NCI-H2171 treated with DMSO at 0.1 percent for 48 hours (cell line): Measurements from ENCODE around the gene CMPK2.
"Not testable (repeated sequence)": the region's sequence is repeated elsewhere in the genome, so short reads cannot be mapped to it uniquely, and the experiment has no call there.

Source experiments
- DNase-seq: peaks from one replicate; lab custom pipeline; 2025; lab: John Stamatoyannopoulos, UW

CMPK2 gene

DNA sequence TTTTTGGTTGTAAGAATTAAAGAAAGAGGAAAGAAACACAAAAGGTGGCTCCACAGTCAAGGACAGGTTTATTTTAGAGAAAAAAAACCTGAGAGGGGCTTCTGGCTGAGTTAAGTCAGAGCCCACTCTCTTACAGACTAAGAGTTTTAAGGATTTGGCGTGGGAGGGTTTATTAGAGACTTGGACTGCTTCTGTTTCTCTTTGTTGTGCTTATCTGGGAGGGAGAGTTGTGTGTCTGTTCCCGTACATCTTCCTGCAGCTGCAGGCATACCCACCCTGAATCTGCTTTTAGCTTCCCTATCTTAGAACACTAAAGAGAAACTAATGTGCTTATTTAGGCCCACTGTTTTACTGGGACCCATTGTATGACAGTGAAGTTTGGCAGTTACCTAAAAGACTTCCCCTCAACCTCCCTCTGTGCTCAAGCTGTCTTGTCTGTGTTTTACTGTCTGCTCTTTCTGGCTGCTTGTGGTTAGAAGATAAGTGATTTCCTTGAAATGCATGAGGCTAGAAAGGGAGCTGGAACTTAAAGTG, 14.6 kb upstream of the CMPK2 start:
- no peak for DNase-seq

DNA sequence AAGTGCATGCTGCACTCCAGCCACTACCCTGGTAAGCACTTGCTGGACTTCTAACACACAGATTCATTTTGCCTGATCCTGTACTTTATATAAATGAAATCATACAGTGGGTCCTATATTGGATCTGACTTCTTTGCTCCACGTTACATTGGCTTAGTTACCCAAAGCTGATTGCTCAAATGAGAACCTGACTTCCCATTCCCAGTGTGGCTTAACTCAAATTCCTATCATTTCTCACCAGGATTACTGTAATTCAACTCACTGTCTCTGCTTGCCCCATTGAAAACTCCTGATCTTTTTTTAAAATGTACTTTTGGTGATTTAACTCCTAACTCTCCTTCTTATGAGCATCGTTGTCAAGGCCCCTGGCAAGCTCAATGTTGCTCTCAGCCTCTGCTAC, 13.3 kb upstream of the CMPK2 start:
- DNase-seq = no peak

- DNase-seq = no peak
These were observed 12.8 kb upstream of the CMPK2 start for GRCh38 chr2:6878549-6878948.

DNA sequence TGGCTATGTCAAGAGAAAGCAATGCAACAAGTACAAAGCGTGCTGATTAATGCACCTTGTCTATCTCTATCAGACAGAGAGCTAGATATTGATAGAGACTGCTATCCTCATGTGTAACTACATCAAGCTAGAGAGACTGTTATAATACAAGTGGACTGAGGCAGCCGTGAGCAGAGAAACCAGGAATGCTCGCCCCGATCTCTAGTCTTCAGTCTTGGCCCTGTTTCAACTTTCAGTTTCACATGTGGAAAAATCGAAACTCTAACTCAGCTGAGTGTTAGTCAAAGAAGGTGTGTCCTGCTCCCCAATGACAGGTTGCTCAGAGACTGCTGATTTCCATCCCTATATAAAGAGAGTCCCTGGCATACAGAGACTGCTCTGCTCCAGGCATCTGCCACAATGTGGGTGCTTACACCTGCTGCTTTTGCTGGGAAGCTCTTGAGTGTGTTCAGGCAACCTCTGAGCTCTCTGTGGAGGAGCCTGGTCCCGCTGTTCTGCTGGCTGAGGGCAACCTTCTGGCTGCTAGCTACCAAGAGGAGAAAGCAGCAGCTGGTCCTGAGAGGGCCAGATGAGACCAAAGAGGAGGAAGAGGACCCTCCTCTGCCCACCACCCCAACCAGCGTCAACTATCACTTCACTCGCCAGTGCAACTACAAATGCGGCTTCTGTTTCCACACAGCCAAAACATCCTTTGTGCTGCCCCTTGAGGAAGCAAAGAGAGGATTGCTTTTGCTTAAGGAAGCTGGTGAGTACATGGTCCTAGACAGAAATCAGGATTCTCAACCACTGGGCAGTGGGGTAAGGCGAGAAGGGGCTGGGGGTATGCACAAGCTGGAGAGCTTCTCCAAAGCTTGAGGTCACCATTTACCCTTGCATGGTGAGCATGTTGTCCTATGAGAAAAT, 11.9 kb upstream of the CMPK2 start, which contains the start of gene RSAD2:
RSAD2 (plus strand) TSS at position 376 of the 903 bp plus-strand sequence; CDS start at position 400, 24 bp downstream.
- DNase-seq = peak; percentile 73

DNA sequence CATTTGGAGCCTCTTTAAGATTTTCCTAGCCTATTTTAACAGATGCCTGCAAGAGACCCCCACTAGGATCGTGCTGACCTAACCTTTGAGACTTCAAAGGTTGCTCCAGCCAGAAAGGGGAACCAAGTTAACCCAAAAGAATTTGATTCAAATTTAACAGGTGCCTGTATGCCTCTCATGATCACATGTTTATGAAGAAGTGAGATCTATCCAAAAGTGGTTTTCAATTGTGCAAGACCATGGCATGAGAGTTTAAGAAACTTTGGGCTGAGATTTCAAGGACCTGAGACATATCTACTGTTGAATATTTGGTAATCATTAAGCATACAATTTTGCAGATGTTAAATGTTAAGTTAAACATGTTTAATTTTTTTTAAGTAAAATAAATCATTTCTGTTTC, 10.6 kb upstream of the CMPK2 start:
- DNase-seq = no peak

DNA sequence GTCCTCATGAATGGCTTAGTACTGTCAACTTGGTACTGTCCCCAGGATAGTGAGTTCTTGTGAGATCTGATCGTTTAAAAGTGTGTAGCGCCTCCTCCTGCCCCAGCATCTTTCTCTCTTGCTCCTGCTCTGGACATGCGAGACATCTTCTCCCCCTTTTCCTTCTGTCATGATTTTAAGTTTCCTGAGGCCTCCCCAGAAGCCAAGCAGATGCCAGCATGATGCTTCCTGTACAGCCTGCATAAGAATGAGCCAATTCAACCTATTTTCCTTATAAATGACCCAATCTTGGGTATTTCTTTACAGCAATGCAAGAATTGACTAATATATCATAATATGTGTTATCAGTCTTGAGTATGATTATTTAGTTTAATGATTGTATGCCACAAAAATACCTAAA, 8.3 kb upstream of the CMPK2 start:
- no peak for DNase-seq

- DNase-seq = no peak
These were observed 6.7 kb upstream of the CMPK2 start for GRCh38 chr2:6872394-6872793.

DNA sequence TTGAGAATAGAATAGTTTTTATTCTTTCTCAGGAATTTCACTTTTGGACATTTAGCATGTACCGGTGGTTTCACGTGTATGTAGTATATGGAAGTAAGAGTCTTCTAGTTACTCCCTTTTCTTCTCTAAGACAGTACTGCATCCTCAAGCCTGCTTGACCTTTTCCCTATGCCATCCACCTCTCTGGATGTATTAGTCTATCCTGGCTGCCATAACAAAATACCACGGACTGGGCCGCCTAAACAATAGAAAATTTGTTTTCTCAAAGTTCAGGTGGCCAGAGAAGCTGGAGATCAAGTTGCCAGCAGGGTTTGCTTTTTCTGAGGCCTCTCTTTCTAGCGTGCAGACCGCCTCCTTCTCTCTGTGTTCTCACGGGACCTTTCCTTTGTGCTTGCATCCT, 1.3 kb upstream of the CMPK2 start:
- DNase-seq = no peak

DNA sequence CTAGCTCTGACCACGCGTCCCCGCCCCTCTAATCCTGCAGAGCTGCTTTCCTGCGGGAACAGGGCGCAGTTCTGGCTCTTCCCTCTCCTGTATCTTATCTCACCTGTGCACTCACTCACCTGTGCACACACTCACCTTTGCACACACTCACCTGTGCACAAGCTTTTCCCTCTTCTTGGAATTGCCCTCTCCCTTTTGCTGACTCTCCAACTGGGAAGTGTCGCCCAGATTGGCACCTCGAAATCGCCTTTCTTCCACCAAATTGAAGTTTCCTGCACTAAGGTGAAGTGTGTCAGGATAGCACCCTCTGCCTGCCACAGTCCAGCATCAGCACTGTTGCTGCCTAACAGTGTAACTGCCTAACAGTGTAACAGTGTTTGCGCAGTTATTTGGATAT, 566 bp upstream of the CMPK2 start:
- DNase-seq = peak; percentile 74

- no peak for DNase-seq
These were observed 773 bp downstream of the CMPK2 start for GRCh38 chr2:6864923-6865345.

- no peak for DNase-seq
These were observed 1.4 kb downstream of the CMPK2 start for GRCh38 chr2:6864231-6864754.

DNA sequence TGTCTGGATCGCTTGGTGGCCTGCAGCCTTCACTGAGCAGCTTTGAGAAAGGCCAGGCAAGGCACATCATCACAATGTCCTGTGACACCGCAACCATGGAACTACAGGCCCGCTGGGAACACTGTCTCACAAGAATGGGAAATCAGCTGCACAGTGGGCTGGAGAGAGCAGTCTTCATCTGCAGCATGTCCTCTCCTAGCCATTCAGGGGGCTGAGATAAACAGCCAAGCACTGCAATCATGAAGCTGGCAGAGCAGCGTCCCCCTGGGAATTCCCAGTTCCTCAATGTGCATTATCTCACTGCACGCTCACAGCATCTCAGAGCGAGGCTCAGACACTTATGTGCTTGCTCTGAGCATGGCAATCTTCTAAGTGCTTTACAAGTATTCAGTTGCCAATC, 1.9 kb downstream of the CMPK2 start:
- DNase-seq = no peak

DNA sequence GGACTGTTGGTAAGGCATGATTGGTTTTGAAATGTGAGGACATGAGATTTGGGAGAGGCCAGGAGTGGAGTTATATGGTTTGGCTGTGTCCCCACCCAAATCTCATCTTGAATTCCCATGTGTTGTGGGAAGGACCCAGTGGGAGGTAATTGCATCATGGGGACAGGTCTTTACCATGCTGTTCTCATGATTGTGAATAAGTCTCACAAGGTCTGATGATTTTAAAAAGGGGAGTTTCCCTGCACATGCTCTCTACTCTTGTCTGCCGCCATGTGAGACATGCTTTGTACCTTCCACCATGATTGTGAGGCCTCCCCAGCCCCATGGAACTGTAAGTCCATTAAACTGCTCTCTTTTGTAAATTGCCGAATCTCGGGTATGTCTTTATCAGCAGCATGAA, 5.4 kb downstream of the CMPK2 start:
- DNase-seq = no peak

DNA sequence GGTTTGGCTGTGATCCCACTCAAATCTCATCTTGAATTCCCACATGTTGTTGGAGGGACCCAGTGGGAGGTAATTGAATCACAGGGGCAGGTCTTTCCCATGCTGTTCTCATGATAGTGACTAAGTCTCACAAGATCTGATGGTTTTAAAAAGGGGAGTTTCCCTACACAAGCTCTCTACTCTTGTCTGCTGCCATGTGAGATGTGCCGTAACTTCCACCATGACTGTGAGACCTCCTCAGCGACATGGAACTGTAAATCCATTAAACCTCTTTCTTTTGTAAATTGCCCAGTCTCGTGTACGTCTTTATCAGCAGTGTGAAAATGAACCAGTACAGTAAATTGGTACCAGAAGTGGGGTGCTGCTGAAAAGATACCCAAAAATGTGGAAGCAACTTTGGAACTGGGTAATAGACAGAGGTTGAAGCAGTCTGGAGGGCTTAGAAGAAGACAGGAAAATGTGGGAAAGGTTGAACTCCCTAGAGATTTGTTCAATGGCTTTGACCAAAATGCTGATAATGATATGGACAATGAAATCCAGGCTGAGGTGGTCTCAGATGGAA, 7.2 kb downstream of the CMPK2 start:
- not testable (repeated sequence) for DNase-seq

GRCh38 chr2:6856548-6856920, 9.2 kb downstream of the CMPK2 start:
- no peak for DNase-seq

- DNase-seq = no peak
These were observed 9.7 kb downstream of the CMPK2 start for GRCh38 chr2:6855860-6856547.

- DNase-seq = no peak
These were observed 11.3 kb downstream of the CMPK2 start for GRCh38 chr2:6854416-6854815.

DNA sequence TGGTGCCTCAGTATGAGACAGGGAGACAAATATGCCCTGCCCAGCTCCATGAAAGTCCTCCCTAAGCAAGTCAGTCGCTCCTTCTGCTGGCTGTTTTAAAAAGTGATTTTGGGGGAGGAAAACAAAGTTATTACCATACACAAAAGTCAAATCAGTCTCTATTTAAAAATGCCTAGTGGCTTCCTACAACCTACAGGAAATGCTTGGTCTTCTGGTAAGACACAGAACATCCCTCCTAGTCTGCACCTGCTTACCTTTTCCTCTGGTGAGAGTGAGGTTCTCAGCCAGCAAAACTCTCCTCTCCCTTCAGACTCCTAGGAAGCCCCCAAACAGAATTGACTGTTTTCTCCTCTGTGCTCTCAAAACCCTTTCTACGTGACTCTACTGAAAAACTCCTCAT, 13.5 kb downstream of the CMPK2 start:
- DNase-seq = no peak

DNA sequence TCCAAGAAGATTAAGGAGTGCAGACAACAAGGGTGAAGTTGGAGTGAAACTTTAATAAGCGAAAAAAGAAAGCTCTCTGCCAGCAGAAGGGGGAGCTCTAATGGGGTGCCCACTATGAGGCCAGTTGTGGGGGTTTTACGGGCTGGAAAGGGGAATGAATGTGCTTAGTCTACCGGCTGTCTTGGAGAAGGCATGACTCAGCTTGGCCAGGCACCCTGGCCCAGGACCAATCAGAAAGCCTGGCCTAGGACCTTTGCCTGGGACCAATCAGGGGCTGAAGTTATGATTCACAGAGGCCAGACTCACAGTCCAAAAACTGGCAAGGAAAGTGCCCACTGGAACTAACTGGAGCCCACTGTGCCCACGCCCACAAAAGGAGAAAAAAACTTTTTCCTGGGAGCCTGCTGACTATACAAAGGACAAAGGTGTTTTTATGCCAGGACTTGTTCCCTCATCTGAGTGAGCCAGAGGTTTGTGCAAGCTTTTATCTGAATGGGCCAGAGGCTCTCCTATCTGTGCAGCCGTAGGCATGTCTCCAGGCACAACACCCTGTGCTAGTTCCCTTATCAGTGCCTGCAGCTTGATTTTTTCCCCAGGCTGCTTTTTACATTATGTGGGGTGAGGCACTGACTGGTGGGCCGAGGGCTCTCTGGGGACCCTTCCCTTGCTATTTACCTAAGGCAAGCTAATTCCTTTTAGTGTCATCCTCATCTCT, 18.6 kb downstream of the CMPK2 start:
- DNase-seq = no peak

- DNase-seq = no peak
These were observed 19.2 kb downstream of the CMPK2 start for GRCh38 chr2:6846540-6846939.

- no peak for DNase-seq
These were observed 19.8 kb downstream of the CMPK2 start for GRCh38 chr2:6845903-6846302.

DNA sequence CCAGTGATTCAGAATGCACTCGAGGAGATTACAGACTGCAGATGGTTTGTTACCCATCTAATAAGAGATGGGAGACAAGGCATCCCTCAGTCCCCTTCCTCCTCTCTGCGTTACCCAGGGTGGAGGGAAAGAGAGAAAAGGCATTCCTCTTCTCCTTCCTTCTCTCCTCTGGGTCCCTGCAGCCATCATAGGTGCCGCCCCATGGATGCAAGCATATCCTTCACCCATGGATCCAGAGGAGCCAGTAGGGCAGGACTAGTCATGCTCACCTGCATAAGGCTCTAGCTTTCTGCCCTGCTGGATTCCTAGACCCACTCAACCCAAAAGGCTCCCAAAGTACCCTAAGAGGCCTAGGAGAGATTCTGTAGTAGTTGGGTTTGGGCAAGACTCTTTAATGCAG, 20.4 kb downstream of the CMPK2 start:
- DNase-seq = no peak
